ENCODE measurements around the gene LYZ.

LYZ gene

DNA sequence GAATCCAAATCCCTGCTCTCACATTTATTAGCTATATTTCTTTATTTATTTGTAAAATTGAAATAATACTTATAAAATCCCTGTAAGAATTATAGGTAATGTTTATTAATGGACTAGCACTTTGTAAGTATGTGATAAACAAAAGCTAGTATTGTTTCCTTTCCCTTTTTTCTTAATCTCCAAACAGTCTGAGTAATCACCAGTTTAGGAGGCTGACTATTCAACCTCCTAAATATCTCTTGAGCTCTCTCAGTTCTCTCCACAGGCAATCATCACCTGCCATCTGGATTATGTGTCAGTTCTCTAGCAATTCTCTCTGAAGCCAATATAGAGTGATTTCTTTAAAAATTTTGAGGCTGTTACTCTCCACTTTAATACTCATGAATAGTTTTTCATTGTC is 9.2 kb upstream of the LYZ start:
- no peak for DNase-seq (ENCODE audit: low spot score)

DNA sequence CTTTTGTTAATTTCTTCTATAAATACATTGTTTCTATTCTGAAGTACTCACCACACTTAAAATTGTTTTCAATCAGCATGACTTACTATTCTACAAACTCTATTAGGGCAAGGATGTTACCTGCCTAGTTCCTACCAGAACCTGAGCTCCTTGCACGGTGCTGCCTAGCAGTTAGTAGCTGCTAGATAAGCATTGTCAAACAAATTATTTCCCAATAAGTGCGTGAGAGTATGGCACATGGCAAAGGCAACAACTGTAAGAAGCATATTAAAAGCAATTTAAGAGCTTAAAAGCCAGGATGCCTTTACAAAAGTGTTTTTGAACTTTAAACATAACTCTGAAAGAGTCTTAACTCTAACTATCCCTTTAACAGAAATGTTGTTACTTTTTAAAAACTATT is 8.2 kb upstream of the LYZ start:
- DNase-seq (ENCODE audit: low spot score) = no peak

DNA sequence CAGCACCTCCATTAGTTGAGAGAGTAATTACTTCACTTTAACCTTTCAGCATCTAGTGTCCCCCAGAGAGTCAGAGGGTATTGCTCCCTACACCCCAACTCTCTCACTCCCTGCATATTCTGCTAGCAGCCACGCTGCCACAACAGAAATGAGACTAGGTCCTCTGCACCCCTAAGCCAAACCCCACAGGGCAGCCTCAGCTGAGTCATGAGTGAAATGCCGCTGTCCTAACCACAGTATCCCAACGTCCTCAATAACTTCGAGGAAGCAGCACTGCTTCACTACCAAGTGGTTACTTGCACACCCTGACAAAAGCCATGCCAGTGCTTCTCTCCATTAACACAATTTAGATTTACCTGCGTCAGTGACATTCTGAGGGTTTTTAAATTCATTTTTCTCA is 6.9 kb upstream of the LYZ start:
- DNase-seq (ENCODE audit: low spot score) = no peak

DNA sequence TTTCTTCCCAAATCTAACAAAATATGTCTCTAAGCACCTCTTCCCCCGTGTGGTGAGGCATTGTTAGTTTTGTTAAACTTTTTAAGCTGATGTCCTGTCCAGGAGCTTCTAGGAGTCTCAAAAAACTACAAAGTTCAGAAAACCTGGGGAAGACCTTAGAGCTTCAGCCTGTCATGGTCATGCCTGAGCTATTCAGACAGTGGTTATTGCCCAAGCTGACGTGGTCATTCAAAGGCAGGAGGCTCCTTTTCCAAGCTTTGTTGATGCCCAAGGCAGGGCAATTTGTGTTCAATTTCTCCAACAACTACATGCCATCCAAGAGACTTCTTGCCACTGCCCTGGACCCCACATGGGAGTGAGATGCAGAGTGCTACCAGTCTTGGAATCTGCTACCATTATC is 5.8 kb upstream of the LYZ start:
- no peak for DNase-seq (ENCODE audit: low spot score)

DNA sequence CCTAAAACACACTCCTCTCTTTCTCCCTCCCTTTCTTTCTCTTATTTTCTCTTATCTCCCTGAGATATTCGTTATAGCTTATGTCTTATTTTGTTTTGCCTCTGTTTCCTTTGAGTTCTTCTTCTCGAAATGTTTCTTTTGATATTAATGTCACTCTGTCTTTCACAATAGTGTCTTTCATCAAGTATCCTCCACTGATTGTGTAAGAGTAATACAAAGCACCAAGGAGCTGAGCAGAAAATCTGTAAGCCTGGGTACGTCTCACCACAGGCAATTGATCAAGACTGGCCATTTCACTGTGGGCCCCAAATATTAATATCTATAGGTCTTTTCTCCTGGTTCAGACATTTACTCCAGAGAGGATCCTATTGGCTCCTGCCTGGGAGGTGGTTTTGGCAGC is 4.8 kb upstream of the LYZ start:
- no peak for DNase-seq (ENCODE audit: low spot score)

DNA sequence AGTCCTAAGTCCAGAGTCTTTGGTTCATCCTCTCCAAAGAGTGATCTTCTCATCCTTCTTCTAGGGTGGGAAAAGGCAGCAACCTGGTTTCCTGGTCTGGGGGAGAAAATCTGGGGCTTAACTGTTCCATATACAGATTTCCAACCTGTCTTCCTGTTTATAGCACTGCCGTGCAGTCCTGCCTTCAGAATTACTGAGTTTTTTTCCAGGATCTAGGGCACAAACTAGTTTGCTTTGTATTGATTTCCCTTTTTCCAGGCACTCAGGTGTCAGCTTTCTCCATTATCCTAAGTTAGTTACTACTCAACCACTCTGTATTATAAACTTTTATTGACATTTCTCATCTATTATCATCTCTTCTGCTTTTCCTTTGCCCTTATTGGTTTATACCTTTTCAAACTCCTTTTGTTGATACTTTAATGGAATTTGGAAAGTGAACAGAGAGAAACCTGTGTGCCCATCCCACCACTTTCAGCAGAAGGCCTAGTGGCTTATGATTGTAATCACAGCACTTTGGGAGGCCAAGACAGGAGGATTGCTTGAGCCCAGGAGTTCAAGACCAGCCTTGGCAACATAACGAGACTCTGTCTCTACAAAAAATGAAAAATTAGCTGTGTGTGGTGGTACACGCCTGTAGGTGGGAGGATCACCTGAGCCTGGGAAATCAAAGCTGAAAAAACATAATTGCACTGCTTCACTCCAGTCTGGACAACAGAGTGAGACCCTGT is 4.1 kb upstream of the LYZ start:
- DNase-seq (ENCODE audit: low spot score) = no peak

DNA sequence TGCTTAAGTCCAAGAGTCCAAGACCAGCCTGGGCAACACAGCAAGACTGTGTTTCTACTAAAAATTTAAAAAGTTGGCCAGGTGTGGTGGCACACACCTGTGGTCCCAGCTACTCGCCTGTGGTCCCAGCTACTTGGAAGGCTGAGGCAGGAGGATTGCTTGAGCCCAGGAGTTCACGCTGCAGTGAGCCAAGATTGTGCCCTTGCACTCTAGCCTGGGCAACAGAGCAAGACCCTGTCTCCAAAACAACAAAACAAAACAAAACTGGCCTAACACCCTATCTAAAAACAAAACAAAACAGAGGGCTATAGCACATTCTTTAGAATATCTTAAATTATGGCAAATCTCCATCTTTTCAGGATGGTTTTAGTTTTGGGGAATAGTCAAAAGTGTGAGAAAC is 3.1 kb upstream of the LYZ start:
- DNase-seq (ENCODE audit: low spot score) = no peak

DNA sequence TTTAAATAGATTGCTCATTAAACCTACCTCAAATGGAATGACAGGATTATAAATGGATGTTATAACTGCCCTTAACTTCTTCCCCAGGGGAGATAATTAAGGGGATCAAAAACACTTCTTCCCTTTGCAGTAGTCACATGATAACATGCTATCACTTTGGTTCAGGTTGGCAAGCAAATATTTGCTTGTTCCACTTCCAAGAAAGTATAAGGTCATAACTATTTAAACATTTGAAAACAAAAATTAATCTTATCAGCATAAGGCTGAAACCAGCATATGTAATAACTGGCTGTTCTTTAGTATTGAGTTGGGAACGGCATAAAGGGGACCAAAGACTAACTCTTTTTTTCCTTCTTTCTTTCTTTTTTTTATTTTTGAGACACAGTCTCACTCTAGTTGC is 2.4 kb upstream of the LYZ start:
- DNase-seq (ENCODE audit: low spot score) = peak; percentile 23

DNA sequence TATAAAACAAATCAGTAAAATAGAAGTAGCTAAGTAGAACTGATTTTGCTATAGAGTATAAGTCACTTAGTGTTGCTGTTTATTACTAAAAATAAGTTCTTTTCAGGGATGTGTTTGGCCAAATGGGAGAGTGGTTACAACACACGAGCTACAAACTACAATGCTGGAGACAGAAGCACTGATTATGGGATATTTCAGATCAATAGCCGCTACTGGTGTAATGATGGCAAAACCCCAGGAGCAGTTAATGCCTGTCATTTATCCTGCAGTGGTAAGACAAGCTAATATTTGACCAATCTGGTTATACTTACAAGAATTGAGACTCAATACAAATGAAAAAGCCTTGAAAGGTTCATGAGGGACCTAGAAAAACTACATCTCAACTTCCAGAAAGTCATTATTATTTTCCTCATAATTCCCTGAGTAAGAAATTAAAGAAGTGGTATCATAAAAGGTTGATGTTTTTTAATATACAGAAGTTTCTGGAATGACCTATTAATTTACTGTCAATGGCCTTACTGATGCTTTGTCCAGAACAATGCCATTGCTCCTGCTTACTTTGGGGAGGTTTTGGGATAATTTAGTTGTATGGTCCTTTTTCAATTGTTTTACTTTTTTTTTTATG is 1.9 kb downstream of the LYZ start:
- DNase-seq (ENCODE audit: low spot score) = no peak

DNA sequence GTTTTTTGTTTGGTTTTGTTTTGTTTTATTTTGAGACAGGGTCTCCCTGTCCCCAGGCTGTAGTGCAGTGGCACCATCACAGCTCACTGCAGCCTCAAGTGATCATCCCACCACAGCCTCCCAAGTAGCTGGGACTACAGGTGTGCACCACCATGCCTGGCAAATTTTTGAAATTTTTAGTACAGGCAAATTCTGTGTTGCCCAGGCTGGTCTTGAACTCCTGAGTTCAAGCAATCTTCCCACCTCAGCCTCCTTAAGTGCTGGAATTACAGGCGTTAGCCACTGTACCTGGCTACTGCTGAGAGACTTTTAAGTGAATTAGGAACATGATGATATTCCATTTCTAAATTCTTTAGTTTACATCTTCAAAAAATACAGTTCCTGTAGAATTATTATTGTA is 2.6 kb downstream of the LYZ start:
- DNase-seq (ENCODE audit: low spot score) = no peak

DNA sequence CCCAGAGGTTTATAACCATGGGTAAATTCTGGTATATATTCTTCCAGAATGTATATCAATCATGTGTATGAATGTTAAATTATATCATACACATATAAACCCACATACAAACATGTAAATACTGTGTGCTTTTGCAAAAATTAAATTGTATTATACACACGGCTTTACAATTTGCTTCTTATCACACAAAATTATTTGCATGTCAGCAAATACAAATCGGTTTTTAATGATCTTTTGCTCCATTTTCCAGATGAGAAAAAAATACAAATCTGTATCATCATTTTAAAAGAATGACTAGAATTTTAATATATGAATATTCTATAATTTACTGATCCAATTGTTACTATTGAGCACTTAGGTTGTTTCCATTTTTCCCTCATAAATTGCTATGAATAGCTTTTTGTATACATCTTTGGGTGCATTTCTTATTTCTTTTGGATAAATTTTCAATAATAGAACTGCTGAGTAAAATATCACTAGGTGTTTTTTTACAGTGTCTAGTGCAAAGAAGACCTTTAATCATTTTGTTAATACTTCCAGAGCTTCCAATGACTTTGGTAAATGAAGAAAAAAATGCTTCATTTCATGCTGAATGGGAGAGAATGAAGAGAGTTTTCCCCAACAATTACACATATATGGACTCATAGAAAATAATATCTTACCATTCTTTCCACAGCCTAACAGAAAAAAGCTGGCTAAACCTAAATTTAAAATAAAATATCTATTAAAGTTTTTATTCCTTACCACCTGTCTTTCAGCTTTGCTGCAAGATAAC is 3.5 kb downstream of the LYZ start:
- DNase-seq (ENCODE audit: low spot score) = no peak

DNA sequence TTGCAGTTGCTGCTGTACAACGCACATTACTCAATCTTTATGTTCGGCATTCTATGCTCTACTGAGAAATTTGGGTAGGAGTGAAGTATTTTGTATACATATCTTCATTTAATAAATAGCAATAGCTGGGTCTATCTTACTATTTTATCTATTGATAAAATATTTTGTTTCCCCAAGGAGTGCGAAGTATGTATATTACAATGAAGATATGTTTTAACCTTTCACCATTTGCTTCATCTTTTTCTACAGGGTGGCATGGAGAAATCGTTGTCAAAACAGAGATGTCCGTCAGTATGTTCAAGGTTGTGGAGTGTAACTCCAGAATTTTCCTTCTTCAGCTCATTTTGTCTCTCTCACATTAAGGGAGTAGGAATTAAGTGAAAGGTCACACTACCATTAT is 4.7 kb downstream of the LYZ start:
- DNase-seq (ENCODE audit: low spot score) = no peak

DNA sequence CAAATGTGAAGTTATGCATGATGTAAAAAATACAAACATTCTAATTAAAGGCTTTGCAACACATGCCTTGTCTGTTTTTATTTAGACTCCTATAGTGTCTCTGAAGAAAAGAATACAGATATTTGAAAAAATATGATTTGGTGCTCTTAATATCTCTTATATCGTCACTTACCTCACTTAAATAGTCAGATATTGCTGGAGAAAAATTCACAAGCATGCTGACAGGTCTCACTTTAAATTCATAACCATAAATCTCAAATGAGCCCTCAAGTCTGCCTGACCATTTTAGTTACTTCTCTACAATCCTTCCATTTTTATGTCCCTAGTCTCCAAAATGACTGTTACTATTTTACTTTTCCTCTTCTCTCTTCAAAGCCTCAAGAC is 6.0 kb downstream of the LYZ start:
- DNase-seq (ENCODE audit: low spot score) = no peak

DNA sequence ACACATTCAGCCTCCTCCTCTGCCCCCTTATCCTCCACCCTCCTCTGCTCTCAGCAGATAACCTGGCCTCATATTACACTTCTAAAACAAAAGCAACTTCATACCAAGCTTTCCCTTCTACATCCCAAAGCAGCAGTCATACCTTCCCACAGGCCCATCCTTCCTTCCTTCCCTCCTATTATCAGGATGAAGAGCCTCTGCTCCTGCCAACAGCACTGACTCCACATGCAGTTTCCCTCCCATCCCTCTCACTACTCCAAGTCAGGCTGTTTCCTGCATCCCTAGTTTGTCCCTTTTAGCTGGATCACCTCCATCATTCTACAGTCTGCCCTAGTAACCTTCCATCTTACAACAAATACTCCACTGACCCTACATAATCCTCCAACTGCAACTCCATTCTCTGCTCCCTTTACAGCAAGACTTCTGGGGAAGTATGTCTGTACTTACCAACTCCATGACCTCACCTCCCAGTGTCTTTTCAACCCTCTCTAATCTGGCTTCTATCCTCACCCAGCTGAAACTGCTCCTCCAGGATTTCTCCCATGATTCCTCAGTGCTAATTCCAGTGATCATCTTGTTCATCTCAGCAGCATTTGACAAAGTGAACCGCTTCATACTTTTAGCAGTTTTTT is 6.5 kb downstream of the LYZ start:
- peak; percentile 33 for DNase-seq (ENCODE audit: low spot score)

DNA sequence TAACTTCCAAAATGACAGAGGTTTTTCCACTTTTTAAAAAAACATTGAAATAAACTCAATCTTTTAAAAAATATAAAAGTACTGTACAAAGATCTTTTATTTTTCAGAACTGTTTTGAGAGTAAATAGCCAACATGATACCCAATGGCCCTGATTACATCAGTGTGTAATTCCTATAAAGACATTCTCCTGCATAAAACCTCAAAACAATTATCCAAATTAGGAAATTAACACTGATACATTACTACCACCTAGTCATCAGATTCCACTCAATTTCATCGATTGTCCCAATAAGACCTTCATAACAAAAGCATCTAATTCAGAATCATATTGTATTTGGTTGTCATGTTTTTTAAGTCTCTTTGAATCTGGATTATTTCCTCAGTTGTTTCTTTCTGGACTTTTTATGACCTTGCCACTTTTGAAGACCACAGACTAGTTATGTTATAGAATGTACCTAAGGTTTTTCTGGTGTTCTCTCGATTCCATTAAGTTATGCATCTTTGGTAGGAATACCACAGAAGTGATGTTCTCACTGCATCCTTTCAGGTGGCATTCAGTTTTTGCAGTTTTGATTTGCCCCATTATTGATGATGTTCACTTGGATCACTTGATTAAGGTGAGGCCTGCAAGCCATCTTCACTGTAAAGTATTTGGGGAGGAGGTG is 7.3 kb downstream of the LYZ start:
- DNase-seq (ENCODE audit: low spot score) = no peak

DNA sequence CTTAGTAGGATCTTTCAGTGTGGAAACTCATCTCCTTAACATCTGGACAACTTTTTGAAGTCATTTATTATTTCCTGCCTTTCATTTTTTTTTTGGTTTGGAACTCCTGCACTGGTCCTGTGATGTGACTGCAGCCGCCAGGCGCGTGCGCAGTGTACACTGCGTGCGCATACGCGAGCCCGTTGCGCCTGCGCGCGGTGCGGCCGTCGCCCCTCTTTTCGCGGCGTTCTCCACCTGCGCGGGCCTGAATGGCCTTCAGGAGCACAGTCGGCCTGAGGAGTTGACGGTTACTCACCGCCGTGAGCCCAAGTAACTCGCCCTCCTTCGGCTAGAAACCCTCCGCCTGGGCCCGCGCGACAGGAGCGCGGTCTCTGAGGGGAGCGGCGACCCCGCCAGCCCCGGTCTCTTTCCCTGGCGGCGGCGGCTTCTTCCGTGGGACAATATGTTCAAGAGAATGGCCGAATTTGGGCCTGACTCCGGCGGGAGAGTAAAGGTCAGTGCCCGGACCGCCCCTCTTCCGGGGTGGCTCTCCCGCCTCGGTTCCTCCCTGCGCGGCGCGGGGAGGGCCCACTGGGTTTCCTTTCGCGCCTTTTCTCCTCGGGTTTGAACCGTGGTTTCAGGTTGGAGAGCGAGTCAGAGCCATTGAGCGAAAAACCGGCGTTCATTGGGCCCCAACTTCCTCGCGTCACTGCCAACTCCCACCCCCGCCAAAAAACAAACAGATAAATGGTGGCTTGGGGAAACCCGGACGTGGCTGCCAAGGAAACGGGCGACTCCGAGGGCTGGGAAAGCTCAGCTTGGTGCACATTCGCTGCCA is 11.6 kb downstream of the LYZ start, which contains the start of gene YEATS4:
TSS of gene YEATS4 (plus strand) at position 213 of the 817 bp plus-strand sequence. CDS start at position 443, 230 bp downstream.
- peak; percentile 81 for DNase-seq (ENCODE audit: low spot score)

DNA sequence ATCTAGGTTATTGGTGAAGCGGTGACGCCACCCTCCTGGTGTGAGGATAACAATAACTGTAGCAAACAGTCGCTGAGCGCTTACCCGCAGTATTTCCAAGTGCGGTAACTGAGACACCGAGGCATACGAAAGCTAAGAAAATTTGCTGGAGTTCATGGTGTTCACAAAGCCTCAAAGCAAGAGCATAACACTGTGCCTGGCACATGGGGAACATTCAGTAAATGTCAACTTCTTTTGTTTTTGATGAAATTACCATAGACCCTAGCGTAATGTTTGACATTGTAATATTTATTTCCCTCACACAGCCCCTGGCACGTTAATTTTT is 12.1 kb downstream of the LYZ start:
- DNase-seq (ENCODE audit: low spot score) = no peak

DNA sequence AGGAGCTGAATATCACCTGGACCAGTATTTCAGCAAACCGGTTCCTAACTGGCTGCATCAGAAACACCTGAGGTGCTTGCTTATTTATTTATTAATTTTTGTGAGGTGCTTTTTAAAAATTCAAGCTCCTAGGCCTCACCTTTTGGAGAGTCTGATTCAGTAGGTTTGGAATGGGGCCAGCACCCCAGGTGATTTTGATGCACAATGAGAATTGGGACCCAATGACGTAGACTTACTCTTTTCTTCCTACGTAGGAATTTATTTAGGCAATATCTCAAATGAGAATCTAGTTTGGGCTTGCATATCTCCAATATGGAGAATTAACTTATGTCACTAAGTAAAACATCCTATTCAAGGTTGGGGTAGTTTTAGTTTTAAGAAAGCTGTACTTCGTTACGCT is 18.6 kb downstream of the LYZ start:
- DNase-seq (ENCODE audit: low spot score) = no peak

DNA sequence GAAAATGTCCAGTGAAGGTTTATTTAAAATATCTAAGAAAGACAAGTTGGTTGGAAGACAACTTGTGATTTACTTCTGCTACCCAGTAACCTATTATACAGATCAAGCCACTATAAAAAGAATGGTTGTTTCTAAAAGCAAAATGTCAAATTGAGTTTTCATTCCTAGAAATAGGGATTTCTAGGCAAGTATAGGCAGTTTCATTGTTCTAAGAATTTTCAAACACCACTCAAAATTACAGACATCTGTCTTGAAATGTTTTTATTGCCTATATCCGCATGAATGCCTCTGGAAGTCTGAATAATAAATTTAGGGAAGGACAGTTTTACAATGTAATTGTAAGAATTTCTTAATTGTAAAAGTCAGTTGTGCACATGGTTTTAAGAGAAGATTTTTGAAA is 20.0 kb downstream of the LYZ start:
- DNase-seq (ENCODE audit: low spot score) = no peak

DNA sequence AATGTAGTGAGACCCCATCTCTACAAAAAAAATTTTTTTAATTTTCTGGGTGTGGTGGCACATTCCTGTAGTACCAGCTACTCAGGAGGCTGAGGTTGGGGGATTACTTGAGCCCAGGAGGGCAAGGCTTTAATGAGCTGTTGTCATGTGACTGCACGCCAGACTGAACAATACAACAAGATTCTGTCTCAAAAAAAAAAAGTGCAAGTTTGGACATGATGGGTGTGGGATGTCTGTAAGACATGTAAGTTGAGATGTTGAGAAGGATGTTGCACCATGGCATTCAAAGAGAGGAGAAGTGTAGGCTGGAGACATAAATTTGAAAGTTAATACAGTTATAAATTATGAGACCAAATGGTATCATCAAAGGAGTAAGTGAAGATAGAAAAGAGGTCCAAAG is 34.9 kb downstream of the LYZ start:
- no peak for DNase-seq (ENCODE audit: low spot score)

DNA sequence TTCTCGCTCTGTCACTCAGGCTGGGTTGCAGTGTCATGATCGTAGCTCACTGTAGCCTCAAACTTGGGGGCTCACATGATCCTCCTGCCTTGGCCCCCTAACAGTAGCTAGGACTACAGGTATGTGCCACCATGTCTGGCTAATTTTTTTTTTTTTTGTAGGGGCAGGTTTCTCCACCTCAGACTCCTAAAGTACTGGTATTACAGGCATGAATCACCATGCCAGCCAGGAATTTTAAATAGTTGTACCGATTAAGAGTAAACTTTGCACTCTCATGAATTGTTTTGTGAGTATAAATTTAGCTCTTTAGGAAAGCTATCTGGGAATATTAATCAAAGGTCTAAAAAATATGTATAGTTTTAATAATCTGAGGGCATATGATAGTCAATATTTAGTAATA is 36.9 kb downstream of the LYZ start:
- DNase-seq (ENCODE audit: low spot score) = no peak

DNA sequence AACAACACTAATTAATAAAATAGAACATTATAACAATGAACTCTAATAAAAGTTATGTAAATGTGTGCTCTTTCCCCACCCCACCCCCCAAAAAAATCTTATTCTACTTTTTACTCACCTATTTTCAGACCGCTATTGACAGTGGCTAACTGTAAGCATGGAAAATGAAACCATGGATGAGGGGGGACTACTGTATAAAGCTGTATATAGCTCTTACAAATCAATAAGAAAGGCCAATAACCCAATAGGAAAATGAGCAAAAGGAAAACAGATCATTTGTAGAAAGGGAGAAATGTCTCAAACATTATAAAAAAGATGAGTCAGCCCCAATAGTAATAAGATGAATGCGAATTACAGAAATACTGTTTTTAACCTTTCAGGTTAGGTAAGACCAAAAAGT is 38.7 kb downstream of the LYZ start:
- no peak for DNase-seq (ENCODE audit: low spot score)

Data from hematopoietic multipotent progenitor cell treated with erythropoietin and hydrocortisone succinate and interleukin-3 and kit ligand, for 17 days (in vitro differentiated cells).